Measurements from ENCODE around the gene FAM156A.
A peak's percentile ranks its signal among the peaks of the same experiment; 100 is the strongest.
"Not testable (repeated sequence)": the region's sequence is repeated elsewhere in the genome, so short reads cannot be mapped to it uniquely, and the experiment has no call there.

Gene FAM156A

GRCh38 chrX:52958113-52958959, at the start of gene FAM156A:
Gene FAM156A (minus strand): TSS chrX:52958518. CDS start chrX:52948588, 9,930 bp downstream.
- not testable (repeated sequence) for DNase-seq

- no peak for DNase-seq
These were observed 47.0 kb upstream of the FAM156A start for GRCh38 chrX:53005327-53005726.

GRCh38 chrX:53004811-53005210, 46.5 kb upstream of the FAM156A start:
- DNase-seq: no peak

- no peak for DNase-seq
These were observed 45.7 kb upstream of the FAM156A start for GRCh38 chrX:53004038-53004437.

- DNase-seq: no peak
These were observed 44.8 kb upstream of the FAM156A start for GRCh38 chrX:53003111-53003510.

GRCh38 chrX:53001958-53002357, 43.6 kb upstream of the FAM156A start:
- no peak for DNase-seq

GRCh38 chrX:53000447-53001135, 42.3 kb upstream of the FAM156A start:
- DNase-seq: no peak

GRCh38 chrX:52995987-52996331, 37.6 kb upstream of the FAM156A start:
- no peak for DNase-seq

- peak; percentile 98 for DNase-seq
These were observed 37.0 kb upstream of the FAM156A start for GRCh38 chrX:52995135-52995986.

GRCh38 chrX:52990848-52991247, 32.5 kb upstream of the FAM156A start:
- DNase-seq: no peak

GRCh38 chrX:52990011-52990631, 31.8 kb upstream of the FAM156A start:
- peak; percentile 16 for DNase-seq

GRCh38 chrX:52988985-52989917, 30.9 kb upstream of the FAM156A start:
- DNase-seq: no peak

GRCh38 chrX:52983321-52984000, 25.1 kb upstream of the FAM156A start:
- no peak for DNase-seq

GRCh38 chrX:52979993-52980392, 21.7 kb upstream of the FAM156A start:
- no peak for DNase-seq

- DNase-seq: no peak
These were observed 21.2 kb upstream of the FAM156A start for GRCh38 chrX:52979568-52979967.

GRCh38 chrX:52977953-52978352, 19.6 kb upstream of the FAM156A start:
- DNase-seq: no peak

GRCh38 chrX:52975576-52975975, 17.3 kb upstream of the FAM156A start:
- not testable (repeated sequence) for DNase-seq

- DNase-seq: not testable (repeated sequence)
These were observed 16.1 kb upstream of the FAM156A start for GRCh38 chrX:52974336-52974992.

GRCh38 chrX:52967922-52968321, 9.6 kb upstream of the FAM156A start:
- DNase-seq: not testable (repeated sequence)

- not testable (repeated sequence) for DNase-seq
These were observed 8.8 kb upstream of the FAM156A start for GRCh38 chrX:52966993-52967738.

All from NCI-H1436 (cell line).